Measurements from ENCODE around the gene KLF3.

KLF3 gene

DNA sequence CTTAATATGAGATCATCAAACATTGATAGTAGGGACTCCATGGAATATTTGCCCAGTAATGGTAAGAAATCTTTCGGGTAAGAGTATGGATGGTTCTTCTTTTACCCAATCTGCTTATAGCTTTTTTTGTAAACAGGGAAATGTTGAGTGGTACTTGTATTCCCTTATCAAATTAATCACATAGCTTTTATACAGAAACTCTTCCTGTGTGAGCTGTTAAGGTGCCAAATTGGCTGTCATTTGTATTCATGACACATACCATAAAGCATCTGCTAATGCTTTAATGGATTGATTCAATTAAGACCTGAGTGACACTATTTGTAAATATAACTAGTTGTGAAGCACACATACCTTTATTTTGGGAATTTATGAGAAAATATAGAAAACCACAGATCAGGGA is 34.2 kb downstream of the KLF3 start:
- no peak for DNase-seq

DNA sequence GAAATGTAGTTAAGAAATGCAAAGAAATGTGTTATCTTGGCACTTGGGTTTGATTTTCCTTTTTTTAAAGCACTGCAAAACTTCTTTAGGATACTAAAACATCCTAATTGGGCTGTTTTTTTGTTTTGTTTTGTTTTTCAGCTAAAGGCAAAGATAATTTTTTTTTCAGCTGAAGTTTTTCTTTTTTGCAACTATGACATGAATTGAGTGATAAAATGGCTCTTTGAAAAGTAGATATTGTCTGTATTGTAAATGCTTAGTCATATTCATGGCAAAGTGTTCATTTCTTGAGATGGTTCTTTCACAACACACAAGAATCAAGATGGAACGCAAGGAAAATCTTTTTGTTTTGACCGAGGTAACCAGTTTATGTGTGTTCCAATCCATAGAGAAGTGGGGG is 35.1 kb downstream of the KLF3 start:
- no peak for DNase-seq

GRCh38 chr4:38703635-38704034 is 39.6 kb downstream of the KLF3 start:
- no peak for DNase-seq

GRCh38 chr4:38704622-38705154 is 40.7 kb downstream of the KLF3 start:
- DNase-seq: no peak

DNA sequence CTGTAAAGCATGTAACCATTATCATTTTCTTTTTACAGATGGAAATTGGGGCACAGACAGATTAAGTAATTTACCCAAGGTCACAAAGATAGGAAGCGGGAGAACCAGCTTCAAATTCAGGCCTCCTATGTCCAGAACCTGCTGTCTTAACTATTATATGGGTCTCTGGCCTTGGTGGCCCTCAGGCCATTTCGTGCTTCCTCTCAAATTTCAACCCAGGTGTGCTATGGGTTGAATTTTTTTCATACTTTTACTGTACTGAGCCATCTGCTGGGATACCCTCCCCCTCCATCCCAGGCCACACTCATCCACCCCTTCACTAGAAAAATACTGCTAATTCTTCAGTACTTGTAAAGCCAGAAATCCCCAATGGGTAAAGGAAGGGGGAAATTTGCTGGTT is 42.3 kb downstream of the KLF3 start:
- no peak for DNase-seq

DNA sequence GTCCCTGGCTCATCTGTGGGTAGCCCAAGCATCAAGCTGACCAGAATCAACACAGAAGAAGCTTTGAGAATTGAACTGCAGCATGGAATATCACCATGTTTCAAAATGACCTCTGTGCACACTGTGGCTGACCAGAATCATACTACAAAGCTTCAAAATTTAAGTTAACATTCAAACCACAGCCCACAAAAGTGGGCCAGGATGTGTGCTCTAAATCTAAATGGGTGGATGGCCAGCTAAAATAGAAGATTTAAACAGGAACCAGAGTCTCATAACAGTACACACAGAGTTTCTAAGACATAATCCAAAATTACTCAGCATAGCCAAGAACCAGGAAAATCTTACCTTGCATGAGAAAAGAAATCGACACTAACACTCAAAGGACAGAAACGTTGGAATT is 46.1 kb downstream of the KLF3 start:
- DNase-seq: no peak

DNA sequence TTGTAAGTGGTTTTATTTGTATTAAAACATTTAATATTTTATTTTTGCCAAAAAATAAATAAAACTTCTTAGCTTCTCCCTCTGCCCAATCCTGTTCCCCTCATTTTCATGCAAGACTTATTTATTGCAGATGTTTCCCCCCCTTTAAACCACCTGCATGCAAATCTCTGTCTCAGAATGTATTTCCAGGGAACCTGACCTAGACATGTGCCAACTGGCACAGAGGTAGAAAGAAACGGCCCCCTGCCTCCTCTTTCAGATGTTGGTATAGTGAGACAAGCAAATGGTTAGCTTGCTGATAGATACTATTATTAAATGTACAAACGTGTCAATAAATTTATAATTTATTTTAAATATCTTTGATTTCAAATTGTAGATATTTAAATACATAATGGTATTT is 47.1 kb downstream of the KLF3 start:
- DNase-seq: no peak

DNA sequence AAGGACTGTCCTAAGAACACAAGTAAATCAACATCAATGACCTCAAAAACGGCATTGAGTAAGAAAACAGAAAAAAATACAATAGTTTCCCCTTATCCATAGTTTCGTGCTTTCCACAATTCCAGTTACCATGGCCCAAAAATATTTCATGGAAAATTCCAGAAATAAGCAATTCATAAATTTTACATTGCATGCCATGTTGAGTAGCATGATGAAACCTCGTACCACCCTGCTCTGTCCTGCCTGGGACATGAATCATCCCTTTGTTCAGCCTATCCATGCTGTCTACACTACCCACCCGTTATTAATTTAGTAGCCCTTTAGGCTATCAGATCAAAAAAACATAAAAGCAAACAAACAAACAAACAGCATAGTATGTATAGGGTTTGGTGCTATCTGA is 51.1 kb downstream of the KLF3 start:
- DNase-seq: no peak

DNA sequence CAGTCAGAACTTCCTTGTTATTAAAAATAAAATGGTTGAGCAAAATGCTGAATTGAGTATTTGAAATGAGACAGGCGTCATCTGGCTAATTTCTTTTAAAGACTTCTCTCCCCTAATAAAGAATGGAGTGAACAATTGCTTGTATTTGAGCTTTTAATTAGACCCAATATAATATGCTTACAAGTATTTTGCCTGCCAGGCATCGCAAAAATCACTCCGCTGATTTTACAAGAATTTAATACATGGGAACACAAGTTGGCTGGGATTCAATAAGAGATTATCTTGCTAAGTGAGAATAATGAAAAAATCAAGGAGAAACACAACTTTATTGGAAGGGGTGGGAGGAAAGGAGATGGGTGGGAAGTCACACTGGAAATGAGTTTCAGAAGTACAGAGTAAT is 52.3 kb downstream of the KLF3 start:
- DNase-seq: no peak

GRCh38 chr4:38717604-38718003 is 53.6 kb downstream of the KLF3 start:
- no peak for DNase-seq

- DNase-seq: no peak
These were observed 59.1 kb downstream of the KLF3 start for GRCh38 chr4:38723114-38723513.

DNA sequence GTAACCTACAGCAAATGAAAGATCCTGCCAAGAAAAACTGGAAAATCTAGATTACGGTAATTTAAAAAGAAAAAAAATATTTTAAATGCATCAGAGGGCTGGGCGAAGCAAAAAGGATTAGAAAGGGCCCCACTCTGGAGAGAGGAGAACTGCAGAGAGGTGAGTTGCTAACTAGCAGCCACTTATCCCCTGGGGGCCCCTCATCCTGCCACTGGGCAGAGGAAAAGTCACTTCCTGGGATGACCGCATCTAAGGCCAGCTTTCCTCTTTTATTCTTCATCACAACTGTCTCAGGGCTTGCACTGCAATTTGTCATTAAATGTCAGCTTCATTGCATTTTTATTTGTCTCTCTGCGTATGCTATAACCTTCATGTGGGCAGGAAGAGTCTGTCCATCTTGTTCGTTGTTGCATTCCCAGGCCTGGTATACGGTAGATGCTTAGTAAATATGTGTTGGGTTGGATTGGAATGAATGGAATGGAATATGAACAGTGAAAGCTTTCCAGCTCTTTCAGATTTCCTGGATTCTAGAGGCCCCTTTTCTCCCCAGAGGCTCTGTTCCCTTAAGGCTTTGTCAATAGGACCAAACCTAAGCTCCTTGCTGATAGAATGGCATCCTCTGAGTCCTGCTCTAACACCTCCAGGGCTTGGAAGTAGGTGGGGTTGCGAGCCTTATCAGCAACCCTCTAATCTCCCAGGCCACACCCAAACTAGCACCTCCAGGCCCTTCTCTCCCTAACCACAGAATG is 59.9 kb downstream of the KLF3 start:
- DNase-seq: no peak

- no peak for DNase-seq
These were observed 60.4 kb downstream of the KLF3 start for GRCh38 chr4:38724475-38724808.

GRCh38 chr4:38728631-38729141 is 64.7 kb downstream of the KLF3 start:
- DNase-seq: peak in 1 of 2 donors; percentile 25

- DNase-seq: no peak
These were observed 66.5 kb downstream of the KLF3 start for GRCh38 chr4:38730493-38730829.

GRCh38 chr4:38730830-38731646 is 67.0 kb downstream of the KLF3 start:
- DNase-seq: peak; percentile 69 to 71

DNA sequence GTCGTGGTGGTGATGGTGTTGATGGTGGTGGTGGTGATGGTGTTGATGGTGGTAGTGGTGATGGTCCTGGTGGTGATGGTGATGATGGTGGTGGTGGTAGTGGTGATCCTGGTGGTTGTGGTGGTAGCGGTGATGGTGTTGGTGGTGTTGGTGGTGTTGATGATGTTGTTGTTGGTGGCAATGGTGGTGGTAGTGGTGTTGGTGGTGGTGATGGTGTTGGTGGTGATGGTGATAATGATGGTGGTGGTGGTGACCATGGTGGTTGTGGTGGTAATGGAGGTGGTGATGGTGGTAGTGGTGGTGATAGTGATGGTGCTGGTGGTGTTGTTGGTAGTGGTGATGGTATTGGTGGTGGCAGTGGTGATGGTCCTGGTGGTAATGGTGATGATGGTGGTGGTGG is 69.7 kb downstream of the KLF3 start:
- no peak for DNase-seq

GRCh38 chr4:38734446-38734845 is 70.4 kb downstream of the KLF3 start:
- peak; percentile 33 to 47 for DNase-seq

GRCh38 chr4:38734911-38735310 is 70.9 kb downstream of the KLF3 start:
- DNase-seq: peak; percentile 81 to 87

DNA sequence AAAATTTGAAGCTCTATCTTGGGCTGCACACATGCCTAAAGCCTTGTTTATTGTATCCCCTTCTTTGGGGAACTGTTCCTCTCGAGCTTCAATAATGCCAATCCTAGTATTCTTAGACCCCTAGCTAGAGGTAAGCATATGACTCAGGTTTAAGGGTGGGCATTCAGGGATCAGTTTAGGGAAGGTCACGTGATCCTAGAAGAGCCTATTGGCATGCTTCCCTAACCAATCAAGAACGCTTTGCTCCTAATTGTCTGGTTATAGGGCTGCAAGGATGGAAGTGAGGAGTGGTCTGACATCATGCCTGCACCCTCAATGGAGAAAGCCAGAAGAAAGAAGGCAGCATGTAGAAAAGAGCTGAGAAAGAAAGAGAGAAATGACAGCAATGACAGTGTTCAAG is 71.9 kb downstream of the KLF3 start:
- no peak for DNase-seq

DNA sequence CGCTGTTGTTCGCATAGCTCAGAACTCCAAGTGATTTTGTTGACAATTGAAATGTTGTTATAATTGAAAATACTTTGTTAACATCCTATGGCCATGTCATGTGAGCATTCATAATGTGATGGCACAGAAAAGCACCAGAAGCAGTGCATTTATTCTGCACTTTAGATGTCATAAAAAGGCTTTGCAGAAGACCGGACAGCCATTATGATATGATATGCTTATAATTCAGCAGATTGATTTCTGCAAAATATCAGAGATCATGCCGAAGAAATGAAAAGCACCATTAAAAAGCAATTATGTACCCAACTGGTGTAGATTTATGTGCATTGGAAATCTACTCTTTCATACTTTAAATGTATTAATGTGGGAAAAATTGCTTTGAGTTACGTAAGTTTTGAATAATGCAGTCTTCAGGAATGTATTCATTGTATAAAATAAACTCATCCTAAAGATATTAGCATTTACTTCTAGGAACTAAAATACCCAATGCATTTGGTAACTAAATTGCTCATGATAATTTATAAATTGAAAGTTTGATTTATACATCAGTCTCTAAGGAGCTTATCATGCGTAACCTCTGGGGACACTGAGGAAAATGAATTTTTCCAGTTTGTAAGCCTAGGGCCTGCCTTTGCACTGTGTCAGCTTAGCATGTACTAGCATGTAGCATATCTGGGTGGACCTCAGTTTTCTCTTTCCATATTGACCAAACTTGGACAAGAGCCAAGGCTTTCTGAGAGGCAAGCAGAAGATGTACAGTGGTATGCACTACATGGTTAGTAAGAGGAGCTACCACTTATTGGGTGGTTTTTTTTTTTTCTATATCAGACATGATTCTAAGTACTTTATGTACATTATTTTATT is 75.2 kb downstream of the KLF3 start:
- DNase-seq: no peak

- DNase-seq: no peak
These were observed 76.3 kb downstream of the KLF3 start for GRCh38 chr4:38740303-38740702.

- DNase-seq: peak; percentile 68 to 77
These were observed 79.9 kb downstream of the KLF3 start for GRCh38 chr4:38743866-38744265.
